Subcutaneous adipose tissue (tissue), 4 donors: ENCODE measurements around the gene SMARCA2. TPM values are rescaled to one million over a fixed set of nuclear protein-coding genes. Genes with fewer than 3 reads are reported as not detected.

Source experiments
- total RNA-seq, 4 donors: library from RNA; depleted of rRNA; stranded (reverse); fragments of >200 nt; gene quantifications; one replicate each; pipeline ENCODE4 v1.1.0, GENCODE V29; 2016
- TF ChIP-seq, protein P1 (sequence below): fragments of 450-650 bp; IDR thresholded peaks from one replicate; pipeline ENCODE4 v1.5.1; 2016; ENCODE audit warnings: low read depth, mild to moderate bottlenecking, control low read depth, antibody characterized with exemption, moderate library complexity

SMARCA2 gene
- total RNA-seq, 4 donors from 2014 or later, result 116 to 186 (median 152) TPM

DNA sequence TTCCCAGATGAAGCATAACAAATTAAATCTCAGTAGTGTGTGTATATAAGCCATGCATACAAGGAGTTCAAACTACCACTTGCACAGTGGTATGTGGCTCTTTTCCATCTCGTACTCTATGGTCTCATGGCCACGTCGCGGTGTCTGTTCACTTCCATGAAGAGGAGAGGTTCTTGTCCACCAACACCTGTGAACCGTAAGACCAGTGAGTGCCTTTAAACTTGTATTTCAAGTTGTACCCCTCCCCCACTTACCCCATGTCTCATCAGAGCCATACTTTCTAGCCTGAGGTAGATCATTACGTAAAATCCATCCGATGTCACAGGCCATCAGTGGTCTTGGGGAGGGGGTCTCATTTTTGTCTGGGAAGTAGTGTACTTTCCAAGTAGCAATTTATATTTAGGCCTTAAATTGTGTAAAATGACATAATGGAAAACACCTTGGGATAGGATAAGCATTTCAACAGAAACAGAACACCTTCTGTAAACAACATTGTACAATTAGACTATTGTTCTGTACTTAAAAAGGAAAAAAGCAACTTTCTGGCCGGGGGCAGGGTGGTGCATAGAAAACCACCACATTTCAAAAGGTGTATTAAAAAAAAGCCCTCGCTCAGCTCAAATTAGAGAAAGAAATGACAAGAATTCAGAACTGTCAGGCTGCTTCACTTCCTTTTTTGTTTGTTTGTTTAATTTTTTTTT is 163.0 kb downstream of the SMARCA2 start:
- TF ChIP-seq, protein P1, sequence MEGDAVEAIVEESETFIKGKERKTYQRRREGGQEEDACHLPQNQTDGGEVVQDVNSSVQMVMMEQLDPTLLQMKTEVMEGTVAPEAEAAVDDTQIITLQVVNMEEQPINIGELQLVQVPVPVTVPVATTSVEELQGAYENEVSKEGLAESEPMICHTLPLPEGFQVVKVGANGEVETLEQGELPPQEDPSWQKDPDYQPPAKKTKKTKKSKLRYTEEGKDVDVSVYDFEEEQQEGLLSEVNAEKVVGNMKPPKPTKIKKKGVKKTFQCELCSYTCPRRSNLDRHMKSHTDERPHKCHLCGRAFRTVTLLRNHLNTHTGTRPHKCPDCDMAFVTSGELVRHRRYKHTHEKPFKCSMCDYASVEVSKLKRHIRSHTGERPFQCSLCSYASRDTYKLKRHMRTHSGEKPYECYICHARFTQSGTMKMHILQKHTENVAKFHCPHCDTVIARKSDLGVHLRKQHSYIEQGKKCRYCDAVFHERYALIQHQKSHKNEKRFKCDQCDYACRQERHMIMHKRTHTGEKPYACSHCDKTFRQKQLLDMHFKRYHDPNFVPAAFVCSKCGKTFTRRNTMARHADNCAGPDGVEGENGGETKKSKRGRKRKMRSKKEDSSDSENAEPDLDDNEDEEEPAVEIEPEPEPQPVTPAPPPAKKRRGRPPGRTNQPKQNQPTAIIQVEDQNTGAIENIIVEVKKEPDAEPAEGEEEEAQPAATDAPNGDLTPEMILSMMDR, result no peak

GRCh38 chr9:2179567-2179966 is 164.4 kb downstream of the SMARCA2 start:
- TF ChIP-seq, protein P1, result no peak

- TF ChIP-seq, protein P1, result no peak
Measured at GRCh38 chr9:2180154-2180553, 165.0 kb downstream of the SMARCA2 start.

DNA sequence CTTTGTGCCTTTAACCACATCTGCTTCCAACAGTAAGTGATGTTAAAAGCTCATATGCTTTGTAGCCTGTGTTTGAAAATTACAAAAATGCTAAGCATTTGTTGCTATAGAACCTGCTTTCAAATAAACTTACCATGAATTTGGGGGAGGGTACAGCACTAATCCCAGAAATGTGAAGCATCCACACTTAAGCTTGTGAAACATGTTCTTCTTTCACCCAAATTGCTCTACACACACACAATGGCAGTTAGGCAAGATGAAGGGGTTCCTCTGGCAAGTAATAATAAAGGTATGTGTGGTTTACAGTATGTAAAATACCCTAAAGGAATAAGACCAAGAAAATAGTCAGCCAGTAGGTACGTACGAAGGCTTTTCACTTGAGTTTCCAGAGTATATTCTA is 165.6 kb downstream of the SMARCA2 start:
- TF ChIP-seq, protein P1, result no peak

- TF ChIP-seq, protein P1, result no peak
Measured at GRCh38 chr9:2181792-2182191, 166.6 kb downstream of the SMARCA2 start.

- TF ChIP-seq, protein P1, result no peak
Measured at GRCh38 chr9:2190939-2191608, 175.9 kb downstream of the SMARCA2 start.

- TF ChIP-seq, protein P1, result no peak
Measured at GRCh38 chr9:2191609-2191972, 176.4 kb downstream of the SMARCA2 start.
